DOHH2 (cell line): ENCODE data around the gene RXRA.

Source experiments
- CTCF ChIP-seq: fragments of 200-600 bp; sonication (generic); IDR thresholded peaks from one replicate; pipeline ENCODE4 v1.5.1; 2014; ENCODE audit warnings: antibody characterized with exemption, mild to moderate bottlenecking, low read depth, low read length; ENCODE audit not compliant: poor library complexity, severe bottlenecking
- EZH2phosphoT487 ChIP-seq: fragments of 200-600 bp; sonication (generic); IDR thresholded peaks from 2 replicates; pipeline ENCODE4 v1.6.1; 2017; ENCODE audit warnings: borderline replicate concordance, mild to moderate bottlenecking, antibody characterized with exemption, low read length, moderate library complexity, mixed read lengths

GRCh38 chr9:134375011-134375390, 48.7 kb downstream of the RXRA start:
- TF ChIP-seq CTCF (no peak), EZH2phosphoT487 (no peak)
